Daoy (cell line): ENCODE results near the gene ZNF221. TPM values are rescaled to one million over a fixed set of nuclear protein-coding genes. Genes with fewer than 3 reads are reported as not detected.
"Not testable (repeated sequence)": the region's sequence is repeated elsewhere in the genome, so short reads cannot be mapped to it uniquely, and the experiment has no call there.

Source experiments
- DNase-seq: peaks from one replicate; pipeline ENCODE4 v3.0.0-alpha.2; 2015; ENCODE audit warnings: low read depth
- total RNA-seq: library from RNA; depleted of rRNA; stranded (reverse); fragments of >200 nt; shearing (Covaris generic); gene quantifications from 2 replicates; pipeline ENCODE4 v1.2.3, GENCODE V29; 2014; rRNA removed

The ZNF221 gene
- total RNA-seq: 3.0 and 6.3 TPM in 2 replicates

DNA sequence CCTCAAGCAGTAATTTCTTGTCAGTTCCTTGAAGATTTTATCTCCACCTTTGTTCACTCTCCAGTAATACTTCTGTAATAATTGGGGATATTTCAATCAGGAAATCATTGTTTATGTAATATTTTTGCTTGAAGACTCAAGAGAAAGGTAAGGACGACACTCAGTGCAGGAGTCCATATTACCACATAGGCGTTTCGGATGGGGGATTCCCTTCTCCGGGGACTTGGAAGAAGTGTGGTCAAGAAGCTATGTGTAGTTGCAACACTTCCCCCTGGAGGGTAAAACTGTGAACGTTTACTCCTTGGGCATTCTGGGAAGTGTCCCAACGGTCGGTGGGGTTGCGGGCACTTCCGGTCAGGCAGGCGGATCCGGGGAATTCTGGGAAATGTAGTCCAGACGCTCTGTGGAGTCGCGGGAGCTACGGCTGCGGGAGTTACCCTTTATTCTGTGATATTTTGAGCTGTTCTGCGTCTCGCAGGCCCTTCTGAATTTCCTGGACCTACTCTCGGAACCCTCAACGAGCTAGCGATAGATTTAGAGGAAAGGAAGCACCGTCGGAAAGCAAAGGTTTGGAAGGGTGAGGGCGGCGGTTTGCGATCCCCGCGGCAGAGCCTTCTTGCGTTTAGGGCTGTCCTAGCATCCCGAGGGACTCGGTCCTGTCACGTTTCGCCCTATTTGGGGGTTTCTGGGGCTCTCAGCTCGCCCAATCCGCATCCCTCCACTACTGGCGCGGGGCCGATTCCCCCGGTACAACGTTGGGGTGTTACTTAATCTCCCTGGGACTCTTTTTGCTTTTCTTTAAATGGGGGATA is at the start of gene ZNF221:
TSS of gene ZNF221 (plus strand) at position 395 of the 812 bp plus-strand sequence. CDS start 11,499 bp downstream, outside the sequence.
- peak; percentile 96 for DNase-seq

DNA sequence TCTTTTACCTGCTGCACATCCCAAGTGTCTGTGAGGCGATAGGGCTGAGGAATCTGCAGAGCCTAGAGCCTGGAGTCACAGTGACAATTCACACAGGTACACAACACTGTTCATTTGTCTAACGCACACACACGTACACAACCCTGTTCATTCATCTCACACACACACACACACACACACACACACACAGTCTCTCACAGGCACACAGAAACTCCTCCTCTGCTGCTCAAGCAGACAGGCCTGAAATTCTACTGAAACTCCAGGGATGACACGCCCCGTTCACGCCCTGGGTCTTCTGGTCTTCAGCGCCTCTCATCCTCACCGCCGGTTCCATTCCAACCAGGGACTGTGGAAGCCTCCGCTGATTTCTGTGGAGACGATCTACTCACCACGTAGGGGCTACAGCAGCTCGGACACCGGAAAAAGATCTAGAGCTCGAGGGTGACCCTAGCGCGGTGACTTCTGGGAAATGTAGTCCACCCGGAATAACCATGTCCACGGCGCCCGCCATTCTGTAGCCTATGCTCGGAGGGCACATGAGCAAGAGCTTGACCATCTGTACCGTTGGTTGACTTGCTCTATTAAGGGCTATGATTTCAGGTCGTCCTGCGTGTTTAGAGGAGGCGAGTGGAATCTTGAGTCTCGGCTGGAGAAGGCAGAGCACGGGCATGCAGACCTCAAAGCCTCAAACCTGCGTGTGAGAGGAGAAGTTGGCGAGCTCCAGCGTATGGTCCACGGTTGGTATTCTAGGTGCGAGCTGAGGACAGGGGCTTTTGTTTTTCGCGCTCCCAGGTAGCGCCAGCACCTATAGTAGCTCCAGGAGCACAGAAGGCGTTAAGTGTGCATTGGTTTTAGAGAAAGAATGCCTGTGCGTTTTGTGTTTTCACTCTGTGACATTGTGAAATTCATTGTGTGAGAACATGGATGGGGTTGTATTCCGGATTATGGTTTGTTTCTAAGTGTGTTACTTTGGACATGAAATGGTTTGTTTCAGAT is 49.3 kb upstream of the ZNF221 start:
- peak; percentile 87 for DNase-seq

DNA sequence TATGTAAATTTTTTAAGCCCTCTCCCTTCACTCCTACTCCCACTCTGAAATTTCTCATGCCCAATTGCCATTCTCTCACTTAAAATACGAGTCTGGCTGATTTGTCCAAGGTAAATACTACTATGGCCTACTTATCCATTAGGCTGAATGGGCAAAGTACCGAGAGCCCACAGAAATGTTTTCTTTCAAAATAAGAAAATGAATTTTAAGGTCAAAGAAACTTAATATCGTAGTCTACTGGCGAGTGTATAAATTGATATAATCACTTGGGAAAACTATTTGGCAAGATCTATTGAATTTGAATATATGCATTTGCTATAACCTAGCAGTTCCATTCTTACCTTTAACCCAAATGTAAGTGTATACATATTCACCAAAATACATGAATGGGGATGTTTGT is 48.6 kb upstream of the ZNF221 start:
- DNase-seq: no peak

DNA sequence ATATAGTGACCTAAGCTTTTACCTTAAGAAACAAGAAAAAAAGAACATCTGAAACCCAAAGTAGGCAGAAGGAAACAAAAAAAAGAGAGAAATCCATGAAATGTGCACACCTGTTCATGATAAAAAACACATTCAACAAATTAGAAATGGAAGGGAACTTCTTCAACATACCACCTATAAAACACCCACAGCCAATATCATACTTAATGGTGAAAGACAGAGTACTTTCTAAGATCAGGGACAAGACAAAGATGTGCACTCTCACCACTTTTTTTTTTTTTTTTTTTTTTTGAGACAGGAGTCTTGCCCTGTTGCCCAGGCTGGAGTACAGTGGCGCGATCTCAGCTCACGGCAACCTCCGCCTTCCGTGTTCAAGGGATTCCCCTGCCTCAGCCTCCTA is 45.1 kb upstream of the ZNF221 start:
- no peak for DNase-seq

DNA sequence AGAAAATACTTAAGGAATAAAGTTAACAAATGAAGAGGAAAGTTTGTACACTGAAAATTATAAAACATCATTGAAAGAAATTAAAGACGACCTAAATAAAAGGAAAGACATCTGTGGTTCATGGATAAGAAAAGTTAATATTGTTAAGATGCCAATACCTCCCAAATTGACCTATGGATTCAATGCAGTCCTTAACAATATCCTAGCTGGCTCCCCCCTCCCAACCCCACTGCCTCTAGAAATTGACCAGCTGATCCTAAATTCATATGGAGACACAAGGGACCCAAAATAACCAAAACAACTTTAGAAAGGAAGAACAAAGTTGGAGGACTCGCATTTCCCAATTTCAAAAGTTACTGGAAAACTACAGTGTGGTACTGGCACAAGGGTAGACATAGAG is 44.3 kb upstream of the ZNF221 start:
- no peak for DNase-seq

DNA sequence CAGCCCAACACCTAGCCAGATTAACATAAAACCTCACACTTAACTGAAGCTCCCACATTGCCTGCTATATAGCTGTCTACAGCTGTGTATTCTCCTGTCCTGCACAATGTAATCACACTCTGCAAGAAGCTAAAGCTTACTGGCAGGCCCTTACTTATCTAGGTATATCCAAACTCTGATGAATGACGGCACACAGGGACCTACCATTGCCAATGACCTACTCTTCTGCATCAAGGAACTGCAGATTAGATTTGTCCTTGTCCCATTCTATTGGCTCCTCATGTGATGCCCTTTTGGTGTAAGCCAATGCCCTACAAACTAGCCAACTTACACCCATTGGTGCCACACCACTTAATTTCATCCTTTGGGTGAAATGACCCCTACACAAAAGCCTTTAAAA is 42.4 kb upstream of the ZNF221 start:
- no peak for DNase-seq

DNA sequence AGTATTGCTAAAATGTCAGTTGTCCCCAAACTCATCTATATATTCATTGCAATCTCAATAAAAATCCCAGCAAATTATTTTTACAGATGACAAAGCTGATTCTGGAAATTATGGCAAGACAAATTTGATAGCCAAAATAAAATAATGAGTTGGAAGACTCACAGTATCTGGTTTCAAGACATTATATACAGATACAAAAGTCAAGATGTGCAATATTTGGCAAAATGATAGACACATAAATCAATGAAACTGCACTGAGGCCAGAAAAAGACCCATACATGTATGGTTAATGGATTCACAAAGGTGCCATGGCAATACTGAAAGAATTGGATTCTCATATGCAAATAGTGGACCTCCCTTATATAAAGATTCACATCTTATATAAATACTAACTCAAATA is 40.1 kb upstream of the ZNF221 start:
- DNase-seq: no peak

DNA sequence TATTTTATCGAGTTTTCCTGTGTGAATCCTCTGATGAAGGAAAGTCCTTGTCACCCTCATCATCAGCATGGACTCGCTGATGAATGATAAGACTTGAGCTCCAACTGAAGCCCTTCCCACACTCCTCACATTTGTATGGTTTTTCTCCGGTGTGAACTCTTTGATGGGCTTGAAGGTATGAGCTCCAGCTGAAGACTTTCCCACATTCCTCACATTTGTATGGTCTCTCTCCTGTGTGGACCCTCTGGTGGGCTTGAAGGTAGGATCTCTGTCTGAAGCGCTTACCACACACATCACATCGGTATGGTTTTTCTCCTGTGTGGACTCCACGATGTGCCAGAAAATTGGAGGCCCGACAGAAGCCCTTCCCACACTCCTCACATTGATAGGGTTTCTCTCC is 37.6 kb upstream of the ZNF221 start:
- DNase-seq: no peak

DNA sequence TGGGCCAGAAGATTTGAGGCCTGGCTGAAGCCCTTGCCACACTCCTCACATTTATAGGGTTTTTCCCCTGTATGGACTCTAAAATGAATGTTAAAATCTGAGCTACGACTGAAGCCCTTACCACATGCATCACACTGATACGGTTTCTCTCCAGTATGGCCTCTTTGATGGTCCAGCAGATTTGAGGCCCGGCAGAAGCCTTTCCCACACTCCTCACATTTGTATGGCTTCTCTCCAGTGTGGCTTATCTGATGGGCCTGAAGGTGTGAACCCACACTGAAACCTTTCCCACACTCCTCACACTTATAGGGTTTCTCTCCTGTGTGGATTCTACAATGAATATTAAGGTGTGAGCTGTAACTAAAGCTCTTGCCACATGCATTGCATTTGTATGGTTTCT is 37.0 kb upstream of the ZNF221 start:
- no peak for DNase-seq

DNA sequence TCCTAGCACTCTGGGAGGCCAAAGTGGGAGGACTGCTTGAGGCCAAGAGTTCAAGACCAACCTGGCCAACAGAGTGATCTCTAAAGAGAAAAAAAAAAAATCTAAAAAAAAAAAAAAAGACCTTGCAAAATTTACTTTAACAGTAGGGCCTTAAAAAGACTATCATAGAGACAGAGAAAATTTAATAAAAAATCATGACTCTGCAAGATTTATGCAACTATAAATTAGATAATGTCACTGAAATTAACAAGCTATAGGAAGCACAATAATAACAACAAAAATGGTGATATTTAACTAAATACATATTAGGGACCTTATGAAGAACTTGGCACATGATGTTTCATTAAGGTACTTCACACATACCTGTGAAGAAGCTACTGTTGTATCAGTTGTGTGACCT is 27.2 kb upstream of the ZNF221 start:
- no peak for DNase-seq

DNA sequence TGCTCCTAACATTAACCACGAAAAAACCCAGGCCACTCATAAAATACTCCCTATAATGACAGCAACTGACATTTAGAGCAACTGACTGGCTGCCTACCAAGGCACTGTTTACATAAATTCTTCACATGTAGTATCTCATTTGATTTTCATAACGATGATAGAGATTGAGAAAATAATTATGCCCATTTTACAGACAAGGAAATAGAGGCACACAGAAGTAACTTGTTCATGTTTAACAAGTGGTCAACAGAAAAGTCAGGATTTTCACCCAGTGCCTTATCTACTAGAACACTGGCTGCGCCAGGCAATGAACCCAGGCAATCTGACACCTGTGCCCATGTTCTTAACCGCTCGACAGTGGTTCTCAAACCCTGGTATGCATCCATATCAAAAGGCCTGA is 22.2 kb upstream of the ZNF221 start:
- no peak for DNase-seq

DNA sequence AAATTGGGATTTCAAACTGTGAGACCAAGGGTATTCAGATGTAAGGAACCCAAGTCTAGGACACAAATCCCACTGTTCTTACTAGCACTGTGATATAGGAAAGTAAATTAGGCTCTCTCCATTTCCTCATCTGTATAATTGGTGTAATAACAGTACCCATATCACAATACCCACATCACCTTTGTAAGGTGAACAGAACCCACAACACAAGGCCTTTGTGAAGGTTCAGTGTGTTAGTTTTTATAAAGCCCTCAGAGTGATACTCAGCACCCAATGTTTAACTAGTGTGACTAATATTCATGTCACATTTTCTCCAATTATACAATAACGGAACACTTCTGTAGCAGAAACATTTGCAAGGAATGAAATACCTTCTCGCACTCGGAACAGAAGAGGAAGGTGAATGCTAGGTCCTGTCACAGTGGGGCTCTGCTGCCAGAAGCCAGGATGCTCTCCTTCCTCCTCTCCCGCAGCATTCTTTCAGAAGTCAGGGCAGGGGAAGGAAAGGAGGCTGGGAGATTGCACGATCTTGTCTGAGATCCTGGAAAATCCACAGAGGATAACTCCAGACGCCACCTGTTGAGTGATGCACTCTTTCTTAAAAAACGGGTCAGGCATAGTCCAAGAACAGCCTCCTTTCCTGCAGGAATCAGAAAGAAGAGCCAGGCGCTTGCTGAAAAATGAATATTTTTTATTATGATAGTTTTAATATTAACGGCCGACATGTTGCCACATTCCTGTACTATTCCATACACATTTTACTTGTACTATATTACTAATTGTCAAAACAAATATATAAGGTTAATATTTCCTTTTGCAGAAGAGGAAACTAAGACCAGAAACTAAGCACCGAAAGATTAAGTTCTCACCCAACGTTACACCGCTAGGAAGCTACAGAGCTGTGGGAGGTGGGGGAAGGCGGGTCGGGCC is 16.7 kb upstream of the ZNF221 start:
- DNase-seq: peak; percentile 19

DNA sequence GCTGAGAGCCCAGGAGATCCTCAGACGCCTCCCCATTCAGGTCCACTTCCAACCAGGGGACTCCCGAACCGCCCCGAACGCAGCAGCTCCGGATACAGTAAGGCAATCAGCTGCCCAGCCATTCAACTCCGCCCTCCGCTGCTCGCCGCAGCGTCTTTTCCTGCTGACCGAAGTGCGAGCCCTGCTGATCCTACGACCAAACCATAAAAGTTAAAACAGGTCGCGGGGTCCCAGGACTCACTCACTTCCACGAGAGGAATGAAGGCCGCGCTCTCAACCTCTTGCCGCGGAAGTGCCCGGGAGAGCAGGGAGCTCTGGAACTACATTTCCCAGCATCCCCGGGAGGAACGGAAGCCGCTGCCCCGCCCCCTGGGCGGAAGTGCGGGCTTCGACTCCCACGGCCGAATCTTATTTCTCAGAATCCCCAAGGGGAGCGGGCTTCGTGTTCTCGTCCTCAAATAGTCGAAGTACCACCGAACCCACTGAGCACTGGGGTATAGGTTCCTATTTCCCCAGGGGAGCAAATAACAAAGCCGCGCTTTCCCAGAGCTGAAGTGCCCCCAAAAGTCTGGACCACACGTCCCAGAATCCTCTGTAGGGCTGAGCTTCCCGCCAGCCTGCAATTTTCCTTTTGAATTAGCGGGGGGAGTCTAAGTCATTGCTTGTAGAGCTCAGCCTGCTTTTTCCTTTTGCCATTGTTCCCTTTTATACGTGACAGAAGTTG is 15.9 kb upstream of the ZNF221 start, which contains the start of gene ZNF45:
TSS of gene ZNF45 (minus strand) at position 298 of the 724 bp plus-strand sequence. CDS start 13,097 bp downstream, outside the sequence.
- peak; percentile 90 for DNase-seq

DNA sequence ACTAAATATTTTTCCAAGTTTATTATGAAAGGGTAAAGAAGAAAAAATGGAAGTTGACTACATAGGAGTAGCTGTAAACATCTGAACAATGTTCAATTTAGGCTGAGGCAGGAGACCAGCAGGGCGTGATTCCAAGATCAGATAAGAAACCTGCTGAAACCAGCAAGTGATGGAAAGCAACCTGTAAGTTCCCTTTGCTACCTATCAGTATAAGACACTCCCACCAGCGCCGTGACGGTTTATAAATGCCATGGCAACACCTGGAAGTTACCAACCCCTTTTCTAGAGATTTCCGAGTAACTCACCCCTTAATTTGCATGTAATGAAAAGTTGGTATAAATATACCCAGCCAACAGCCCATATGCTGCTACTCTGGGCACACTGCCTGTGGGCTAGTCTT is 14.8 kb upstream of the ZNF221 start:
- no peak for DNase-seq

DNA sequence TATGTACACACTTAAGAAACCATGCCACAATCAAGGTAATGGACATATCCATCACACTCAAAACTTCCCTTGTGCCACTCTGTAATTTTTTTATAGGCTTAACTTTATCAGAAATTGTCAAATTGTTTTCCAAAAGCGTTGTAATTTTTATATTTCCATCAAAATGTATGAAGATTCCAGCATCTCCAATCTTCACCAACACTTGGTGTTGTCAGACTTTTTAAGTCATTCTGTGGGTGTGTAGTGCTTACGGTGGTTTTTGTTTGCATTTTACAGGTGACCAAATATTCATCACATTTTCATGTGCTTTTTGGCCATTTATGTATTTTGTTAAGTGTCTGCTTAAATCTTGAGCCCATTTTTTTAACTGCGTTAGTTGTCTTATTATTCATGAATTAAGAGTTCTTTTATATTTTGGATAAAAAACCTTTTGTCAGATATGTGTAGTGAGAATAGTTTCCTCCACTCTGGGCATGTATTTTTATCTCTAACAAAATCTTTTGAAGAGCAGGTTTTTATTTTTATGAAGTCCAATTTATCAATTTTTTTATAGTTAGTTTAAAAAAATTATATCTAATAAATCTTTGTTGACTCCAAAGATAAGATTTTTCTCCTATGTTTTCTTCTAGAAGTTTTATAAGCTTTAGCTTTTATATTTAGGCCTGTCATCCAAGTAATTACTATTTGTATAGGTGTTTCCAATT is 11.3 kb upstream of the ZNF221 start:
- no peak for DNase-seq

DNA sequence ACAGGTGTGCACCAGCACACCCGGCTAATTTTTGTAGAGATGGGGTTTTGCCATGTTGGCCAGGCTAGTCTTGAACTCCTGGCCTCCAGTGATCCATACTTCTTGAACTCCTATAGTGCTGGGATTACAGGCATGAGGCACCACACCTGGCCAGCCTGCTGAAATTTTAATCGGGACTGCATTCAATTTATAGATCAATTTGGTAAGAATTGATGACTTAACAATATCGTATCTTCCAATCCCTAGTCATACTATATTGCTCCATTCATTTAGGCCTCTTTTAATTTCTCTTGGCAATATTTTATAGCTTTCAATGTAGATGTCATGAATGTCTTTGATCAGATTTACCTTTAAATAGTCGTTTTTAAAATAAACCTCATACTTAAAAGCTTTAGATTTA is 10.3 kb upstream of the ZNF221 start:
- DNase-seq: no peak

DNA sequence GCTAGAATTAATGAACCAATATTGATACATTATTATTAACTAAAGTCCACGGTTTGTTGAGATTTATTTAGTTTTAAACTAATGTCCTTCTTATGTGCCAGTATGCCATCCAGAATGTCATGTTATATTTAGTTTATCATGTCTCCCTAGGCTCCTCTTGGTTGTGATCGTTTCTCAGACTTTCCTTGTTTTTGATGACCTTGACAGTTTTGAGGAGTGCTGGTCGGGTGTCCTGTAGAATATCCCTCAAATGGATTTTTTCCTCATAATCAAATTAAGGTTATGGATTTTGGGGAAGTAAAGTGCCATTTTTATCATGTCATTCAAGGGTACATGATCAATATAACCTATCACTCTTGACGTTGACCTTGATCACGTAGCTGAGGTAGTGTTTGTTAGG is 9.8 kb upstream of the ZNF221 start:
- DNase-seq: no peak

DNA sequence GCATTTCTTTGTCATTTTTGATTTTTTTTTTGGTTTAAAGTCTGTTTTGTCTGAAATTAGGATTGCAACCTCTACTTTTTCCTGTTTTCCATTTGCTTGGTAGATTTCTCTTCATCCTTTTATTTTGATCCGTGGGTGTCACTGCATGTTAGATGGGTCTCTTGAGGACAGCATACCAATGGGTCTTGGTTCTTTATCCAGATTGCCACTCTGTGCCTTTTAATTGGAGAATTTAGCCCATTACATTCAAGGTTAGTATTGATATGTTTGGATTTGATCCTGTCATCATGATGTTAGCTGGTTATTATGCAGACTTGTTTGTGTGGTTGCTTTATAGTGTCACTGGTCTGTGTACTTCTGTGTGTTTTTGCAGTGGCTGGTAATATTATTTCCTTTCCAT is 3.6 kb upstream of the ZNF221 start:
- DNase-seq: not testable (repeated sequence)

DNA sequence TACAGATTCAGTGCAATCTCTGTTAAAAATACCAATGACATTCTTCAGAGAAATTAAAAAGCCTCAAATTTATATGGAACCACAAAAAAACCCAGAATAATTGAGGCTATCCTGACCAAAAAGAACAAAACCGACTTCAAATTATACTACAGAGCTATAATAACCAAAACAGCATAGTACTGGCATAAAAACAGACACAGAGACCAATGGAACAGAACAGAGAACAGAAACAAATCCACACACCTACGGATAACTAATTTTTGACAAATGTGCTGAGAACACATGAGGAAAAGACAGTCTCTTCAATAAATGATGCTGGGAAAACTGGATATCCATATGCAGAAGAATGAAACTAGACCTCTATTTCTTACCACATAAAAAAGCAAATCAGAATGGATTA is 1.2 kb upstream of the ZNF221 start:
- DNase-seq: not testable (repeated sequence)

DNA sequence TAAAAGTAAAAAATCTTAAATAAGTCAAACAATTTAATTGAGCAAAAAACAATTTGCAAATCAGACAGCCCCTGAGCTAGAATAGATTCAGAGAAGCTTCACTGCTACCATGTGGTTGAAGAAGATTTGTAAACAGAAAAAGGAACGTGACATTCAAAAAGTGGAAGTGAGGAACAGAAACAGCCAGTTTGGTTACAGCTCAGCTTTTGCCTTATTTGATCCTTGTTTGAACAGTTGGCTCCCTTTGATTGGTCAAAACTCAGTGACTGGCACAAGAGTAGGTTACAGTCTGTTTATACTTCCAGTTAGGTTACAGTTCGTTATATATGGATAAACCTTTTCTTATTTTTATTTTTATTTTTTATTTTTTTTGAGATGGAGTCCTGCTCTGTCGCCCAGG is 5.8 kb downstream of the ZNF221 start:
- no peak for DNase-seq
